Heart left ventricle (tissue), 13 donors: Measurements from ENCODE around the gene PDCD1.

Experiments
- POLR2A ChIP-seq, 2 donors: fragments of 450-650 bp; IDR thresholded peaks; one replicate each; pipeline ENCODE4 v1.6.1; 2017; ENCODE audit warnings: antibody characterized with exemption in 2 of 2, mild to moderate bottlenecking in 2 of 2, moderate library complexity in 2 of 2
- TF ChIP-seq, protein P1 (sequence below), 12 donors: fragments of 200-600 bp; sonication (generic) in 4 of 12; IDR thresholded peaks; one replicate each; pipeline versions ENCODE4 v1.5.0 to v1.8.0; 2018 to 2022; ENCODE audit warnings: antibody characterized with exemption in 12 of 12, mild to moderate bottlenecking in 5 of 12
- donor health status: ischemic (EF 13 %, LVEDD 7.1; RV severe dilation, severe dysfunction).
- donor health status: DM: no; HTN: yes; CAD: no.
- donor health status: DM: no; HTN: no; CAD: no.
- donor health status: ischemic (EF 25% LVEDD 6.9; RV normal size, moderate dysfunction).
- donor health status: ischemic (EF 25% LVEDD 5.7; RV mildly dilated, moderate dysfunction).
- donor health status: ischemic (EF 35%, LVEDD 5.7; RV mildly dilated, moderate dysfunction).
- donor health status: nonischemic (EF 11% LVEDD 7.7; RV severe dilation, severe dysfunction).
- donor health status: DM: yes; HTN: yes; CAD: no.
- donor health status: PGD.
- donor health status: ischemic (EF 29% LVEDD 5.4; RV normal size, mild dysfunction).
- donor health status: nonischemic (EF 23%, LVEDD 6.1; RV moderate dilation, normal function).

GRCh38 chr2:241822264-241822623 lies 36.5 kb downstream of the PDCD1 start:
- TF ChIP-seq, protein P1, sequence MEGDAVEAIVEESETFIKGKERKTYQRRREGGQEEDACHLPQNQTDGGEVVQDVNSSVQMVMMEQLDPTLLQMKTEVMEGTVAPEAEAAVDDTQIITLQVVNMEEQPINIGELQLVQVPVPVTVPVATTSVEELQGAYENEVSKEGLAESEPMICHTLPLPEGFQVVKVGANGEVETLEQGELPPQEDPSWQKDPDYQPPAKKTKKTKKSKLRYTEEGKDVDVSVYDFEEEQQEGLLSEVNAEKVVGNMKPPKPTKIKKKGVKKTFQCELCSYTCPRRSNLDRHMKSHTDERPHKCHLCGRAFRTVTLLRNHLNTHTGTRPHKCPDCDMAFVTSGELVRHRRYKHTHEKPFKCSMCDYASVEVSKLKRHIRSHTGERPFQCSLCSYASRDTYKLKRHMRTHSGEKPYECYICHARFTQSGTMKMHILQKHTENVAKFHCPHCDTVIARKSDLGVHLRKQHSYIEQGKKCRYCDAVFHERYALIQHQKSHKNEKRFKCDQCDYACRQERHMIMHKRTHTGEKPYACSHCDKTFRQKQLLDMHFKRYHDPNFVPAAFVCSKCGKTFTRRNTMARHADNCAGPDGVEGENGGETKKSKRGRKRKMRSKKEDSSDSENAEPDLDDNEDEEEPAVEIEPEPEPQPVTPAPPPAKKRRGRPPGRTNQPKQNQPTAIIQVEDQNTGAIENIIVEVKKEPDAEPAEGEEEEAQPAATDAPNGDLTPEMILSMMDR (IDR thresholded peaks at IDR 0.05), result no peak
- no peak for TF ChIP-seq POLR2A (IDR thresholded peaks at IDR 0.05)
